ENCODE measurements around the gene LIPM.

LIPM gene

DNA sequence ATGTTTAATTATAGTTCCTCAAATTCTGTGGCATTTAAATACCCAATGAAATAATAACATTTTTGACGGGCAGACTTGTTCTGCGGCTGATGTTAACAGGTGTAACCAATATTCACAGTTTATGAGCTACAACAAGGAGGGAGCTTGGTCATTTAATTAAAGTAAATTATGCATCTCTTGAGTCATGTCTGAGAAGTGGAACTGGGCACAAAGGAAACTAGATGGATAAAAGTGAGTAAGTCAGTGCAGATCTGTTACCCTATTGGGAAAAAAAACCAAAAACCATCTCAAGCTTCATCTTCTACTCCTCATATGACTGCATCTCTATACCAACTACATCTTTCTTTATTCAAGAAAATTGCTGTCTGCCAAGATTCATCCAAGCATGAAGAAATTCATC lies 25.1 kb downstream of the LIPM start:
- no peak for DNase-seq (ENCODE audit: low read depth)
- no peak overlapping the region for H3K4me3 ChIP-seq (ENCODE audit: low read depth, low read length)
- TF ChIP-seq, protein P1, sequence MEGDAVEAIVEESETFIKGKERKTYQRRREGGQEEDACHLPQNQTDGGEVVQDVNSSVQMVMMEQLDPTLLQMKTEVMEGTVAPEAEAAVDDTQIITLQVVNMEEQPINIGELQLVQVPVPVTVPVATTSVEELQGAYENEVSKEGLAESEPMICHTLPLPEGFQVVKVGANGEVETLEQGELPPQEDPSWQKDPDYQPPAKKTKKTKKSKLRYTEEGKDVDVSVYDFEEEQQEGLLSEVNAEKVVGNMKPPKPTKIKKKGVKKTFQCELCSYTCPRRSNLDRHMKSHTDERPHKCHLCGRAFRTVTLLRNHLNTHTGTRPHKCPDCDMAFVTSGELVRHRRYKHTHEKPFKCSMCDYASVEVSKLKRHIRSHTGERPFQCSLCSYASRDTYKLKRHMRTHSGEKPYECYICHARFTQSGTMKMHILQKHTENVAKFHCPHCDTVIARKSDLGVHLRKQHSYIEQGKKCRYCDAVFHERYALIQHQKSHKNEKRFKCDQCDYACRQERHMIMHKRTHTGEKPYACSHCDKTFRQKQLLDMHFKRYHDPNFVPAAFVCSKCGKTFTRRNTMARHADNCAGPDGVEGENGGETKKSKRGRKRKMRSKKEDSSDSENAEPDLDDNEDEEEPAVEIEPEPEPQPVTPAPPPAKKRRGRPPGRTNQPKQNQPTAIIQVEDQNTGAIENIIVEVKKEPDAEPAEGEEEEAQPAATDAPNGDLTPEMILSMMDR (IDR thresholded peaks at IDR 0.05; ENCODE audit: control insufficient read depth, extremely low read depth, insufficient read depth) = no peak

DNA sequence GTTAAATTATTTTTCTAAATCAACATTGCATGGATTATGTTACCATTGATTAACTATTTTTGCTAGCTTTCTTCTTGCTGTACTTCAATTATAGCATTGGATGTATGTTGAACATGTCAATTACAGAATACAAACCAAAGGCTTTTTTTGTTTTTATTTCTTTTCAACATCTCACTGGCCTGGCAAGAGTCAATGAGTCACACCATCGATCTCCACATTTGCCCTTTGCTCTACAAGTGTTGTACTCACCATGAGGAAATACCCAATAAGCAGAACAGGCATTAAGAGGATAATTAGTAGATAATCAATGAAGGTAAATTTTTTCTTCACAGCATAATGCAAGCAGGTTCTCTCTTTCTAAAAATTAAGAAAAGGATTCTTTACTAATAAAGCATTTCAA lies 25.8 kb downstream of the LIPM start:
- no peak for DNase-seq (ENCODE audit: low read depth)
- TF ChIP-seq, protein P1 (IDR thresholded peaks at IDR 0.05; ENCODE audit: control insufficient read depth, extremely low read depth, insufficient read depth) = no peak
- H3K4me3 ChIP-seq (ENCODE audit: low read depth, low read length) = no peak overlapping the region

DNA sequence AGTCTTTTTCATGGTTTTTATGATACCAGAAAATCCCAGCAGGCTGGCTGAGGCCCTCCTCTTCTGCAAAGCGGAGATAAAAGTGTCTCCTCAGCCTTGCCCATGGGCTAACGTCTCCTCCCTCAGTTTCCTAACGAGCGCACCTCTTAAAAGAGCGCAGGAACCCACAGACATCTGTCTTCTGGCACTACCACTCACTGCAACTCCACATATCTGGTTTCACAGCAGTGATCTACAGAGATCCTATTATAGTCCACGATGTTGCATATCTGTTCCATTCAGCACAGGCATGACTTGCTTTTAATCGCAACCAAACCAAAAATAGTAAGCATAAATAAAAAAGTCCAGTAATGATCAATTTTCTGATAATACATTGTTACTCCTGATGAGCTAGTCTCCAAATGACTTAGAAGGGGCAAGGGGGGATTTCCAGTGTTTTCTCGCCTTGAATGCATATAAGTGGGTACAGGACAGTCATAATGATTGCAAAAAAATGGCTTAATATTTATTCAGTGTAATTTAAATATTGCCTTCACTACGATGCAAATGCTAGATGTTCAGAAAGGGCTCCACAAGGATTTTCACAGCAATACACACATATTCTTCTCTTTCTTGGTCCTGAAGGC lies 28.2 kb downstream of the LIPM start:
- DNase-seq (ENCODE audit: low read depth) = no peak
- TF ChIP-seq, protein P1 (IDR thresholded peaks at IDR 0.05; ENCODE audit: control insufficient read depth, extremely low read depth, insufficient read depth) = no peak
- H3K4me3 ChIP-seq (ENCODE audit: low read depth, low read length) = no peak overlapping the region

DNA sequence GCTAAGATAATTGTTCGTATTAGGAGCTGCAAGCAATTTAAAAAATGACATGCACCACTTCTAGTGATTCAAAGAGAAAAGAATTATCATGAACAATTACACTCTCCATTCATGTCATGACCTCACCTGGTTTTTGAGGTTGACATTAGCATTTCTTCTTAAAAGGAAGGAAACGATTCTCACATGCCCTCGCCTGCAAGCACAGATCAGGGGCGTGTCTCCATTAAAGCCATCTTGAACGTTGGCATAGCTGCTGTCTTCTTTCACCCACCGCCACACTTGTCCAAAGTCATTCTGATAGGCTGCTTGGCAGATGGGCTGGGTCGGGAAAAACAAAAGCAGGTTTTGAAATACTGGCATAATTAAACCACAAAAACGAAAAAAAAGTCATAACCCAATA lies 29.2 kb downstream of the LIPM start:
- TF ChIP-seq, protein P1 (IDR thresholded peaks at IDR 0.05; ENCODE audit: control insufficient read depth, extremely low read depth, insufficient read depth) = no peak
- DNase-seq (ENCODE audit: low read depth) = no peak
- no peak overlapping the region for H3K4me3 ChIP-seq (ENCODE audit: low read depth, low read length)

DNA sequence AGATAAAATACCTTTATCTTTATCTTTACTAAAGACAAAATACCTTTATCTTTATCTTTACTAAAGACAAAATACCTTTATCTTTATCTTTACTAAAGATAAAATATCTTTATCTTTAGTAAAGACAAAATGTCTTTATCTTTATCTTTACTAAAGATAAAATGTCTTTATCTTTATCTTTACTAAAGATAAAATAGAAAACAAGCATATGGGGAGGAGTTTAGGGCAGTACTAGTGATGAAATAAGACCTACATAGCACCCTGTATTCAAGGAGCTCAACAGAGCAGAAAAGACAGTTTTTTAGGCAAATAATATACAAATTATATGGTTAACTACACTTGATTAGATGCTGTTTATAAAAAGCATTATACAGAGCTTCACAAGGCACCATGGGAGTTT lies 29.8 kb downstream of the LIPM start:
- TF ChIP-seq, protein P1 (IDR thresholded peaks at IDR 0.05; ENCODE audit: control insufficient read depth, extremely low read depth, insufficient read depth) = no peak
- DNase-seq (ENCODE audit: low read depth) = no peak
- no peak overlapping the region for H3K4me3 ChIP-seq (ENCODE audit: low read depth, low read length)

DNA sequence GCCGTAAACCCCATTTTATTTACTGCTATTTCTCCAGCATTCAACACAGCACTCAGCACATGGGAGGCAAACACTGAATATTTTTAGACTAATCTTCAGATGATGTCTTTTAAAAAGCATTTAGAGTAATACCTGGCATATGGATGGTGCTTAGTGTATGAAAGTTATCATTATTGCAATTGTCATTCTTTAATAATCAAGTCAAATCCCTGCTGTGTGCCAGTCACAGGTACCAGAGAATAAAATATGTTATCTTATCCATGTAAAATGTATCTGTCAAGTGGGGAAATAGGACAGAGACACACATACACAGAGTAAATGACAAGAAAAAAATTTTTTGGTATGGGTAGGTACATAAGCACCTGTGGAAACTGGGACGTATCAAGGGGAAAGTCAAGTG lies 30.6 kb downstream of the LIPM start:
- no peak overlapping the region for H3K4me3 ChIP-seq (ENCODE audit: low read depth, low read length)
- TF ChIP-seq, protein P1 (IDR thresholded peaks at IDR 0.05; ENCODE audit: control insufficient read depth, extremely low read depth, insufficient read depth) = no peak
- DNase-seq (ENCODE audit: low read depth) = no peak

DNA sequence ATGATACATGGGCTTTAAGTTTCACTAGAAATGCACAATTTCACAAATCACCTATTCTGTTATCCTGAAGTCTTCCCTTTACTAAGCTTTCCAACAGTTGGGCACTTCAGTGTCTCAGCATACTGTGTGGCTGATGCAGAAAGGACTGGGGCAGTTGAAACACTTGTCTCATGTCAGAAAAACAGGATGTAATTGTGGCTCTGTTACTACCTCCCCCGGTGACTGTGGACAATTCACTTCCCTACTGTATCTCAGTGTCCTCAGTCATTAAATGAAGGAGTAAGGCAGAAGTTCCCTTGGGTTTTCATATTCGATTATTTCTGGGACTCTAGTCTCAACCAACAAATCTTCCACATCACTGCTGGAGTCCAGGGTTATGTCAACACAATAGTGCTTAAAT lies 31.2 kb downstream of the LIPM start:
- no peak for DNase-seq (ENCODE audit: low read depth)
- TF ChIP-seq, protein P1 (IDR thresholded peaks at IDR 0.05; ENCODE audit: control insufficient read depth, extremely low read depth, insufficient read depth) = no peak
- H3K4me3 ChIP-seq (ENCODE audit: low read depth, low read length) = no peak overlapping the region

Data from LNCaP clone FGC (cell line).